SK-N-SH (cell line): ENCODE measurements around the gene PCOLCE2. TPM values are rescaled to one million over a fixed set of nuclear protein-coding genes. Genes with fewer than 3 reads are reported as not detected.

ENCODE experiments used
- CTCF ChIA-PET: fragments of 300-600, 350-600 bp; formaldehyde crosslinking; extraction: SDS; loops from one replicate; lab custom pipeline; 2021; lab: Yijun Ruan, JAX
- POLR2A ChIA-PET: fragments of 350-600 bp; sonication (Branson Sonifier 250); formaldehyde crosslinking; extraction: SDS; loops from one replicate; lab custom pipeline; 2020; ENCODE audit warnings: antibody characterized with exemption, inconsistent platforms; lab: Yijun Ruan, JAX
- DNase-seq: peaks from one replicate; pipeline ENCODE4 v3.0.0; 2012
- H2AFZ ChIP-seq: fragments of 200-600 bp; sonication (generic); 2 replicates; pipeline ENCODE4 v1.8.1; 2016; ENCODE audit warnings: antibody characterized with exemption, mild to moderate bottlenecking, low read depth
- H3F3A ChIP-seq: fragments of 200-600 bp; sonication (generic); replicated peaks from 2 replicates; pipeline ENCODE3; 2016; ENCODE audit warnings: antibody characterized with exemption, mild to moderate bottlenecking; ENCODE audit not compliant: insufficient read depth
- H3K27ac ChIP-seq, 2 experiments: fragments of 200-500 bp in 1 of 2; fragments of 200-600 bp in 1 of 2; sonication (Bioruptor generic) in 1 of 2; sonication (generic), shearing (Covaris generic) in 1 of 2; 2 replicates each; pipeline versions ENCODE4 v1.5.1 to v1.6.1; 2014 to 2016; ENCODE audit warnings: low read depth in 2 of 2, inconsistent platforms in 1 of 2, low read length in 1 of 2, mild to moderate bottlenecking in 1 of 2, mixed read lengths in 1 of 2
- H3K27me3 ChIP-seq: fragments of 200-600 bp; sonication (generic), shearing (Covaris generic); 2 replicates; pipeline ENCODE4 v1.6.1; 2016; ENCODE audit warnings: mixed run types; ENCODE audit not compliant: insufficient read depth
- H3K36me3 ChIP-seq, 2 experiments: fragments of 200-500 bp in 1 of 2; fragments of 200-600 bp in 1 of 2; sonication (Bioruptor generic) in 1 of 2; sonication (generic) in 1 of 2; replicated peaks in 1 of 2; 2 replicates each; pipeline versions ENCODE3 to v1.5.1; 2014 to 2016; ENCODE audit warnings: low read length in 1 of 2, mild to moderate bottlenecking in 1 of 2; ENCODE audit not compliant: insufficient read depth in 2 of 2, control insufficient read depth in 1 of 2
- H3K4me1 ChIP-seq, 2 experiments: fragments of 200-500 bp in 1 of 2; fragments of 200-600 bp in 1 of 2; sonication (Bioruptor generic) in 1 of 2; sonication (generic), shearing (Covaris generic) in 1 of 2; 2 replicates each; pipeline versions ENCODE4 v1.5.1 to v1.6.1; 2014 to 2016; ENCODE audit warnings: low read depth in 1 of 2, low read length in 1 of 2, mixed run types in 1 of 2; ENCODE audit not compliant: insufficient read depth in 2 of 2, control insufficient read depth in 1 of 2
- H3K4me2 ChIP-seq: fragments of 200-600 bp; sonication (generic), shearing (Covaris generic); 2 replicates; pipeline ENCODE4 v1.6.1; 2017; ENCODE audit warnings: mixed run types
- H3K4me3 ChIP-seq, 2 experiments: fragments of 200-500 bp in 1 of 2; fragments of 200-600 bp in 1 of 2; sonication (Bioruptor generic) in 1 of 2; sonication (generic), shearing (Covaris generic) in 1 of 2; 2 replicates each; pipeline versions ENCODE4 v1.5.1 to v1.8.1; 2014 to 2016; ENCODE audit warnings: low read depth in 2 of 2, inconsistent platforms in 1 of 2, low read length in 1 of 2, mild to moderate bottlenecking in 1 of 2, mixed read lengths in 1 of 2, moderate library complexity in 1 of 2
- H3K79me2 ChIP-seq: fragments of 200-600 bp; sonication (generic); 2 replicates; pipeline ENCODE4 v1.8.1; 2017; ENCODE audit warnings: mild to moderate bottlenecking; ENCODE audit not compliant: insufficient read depth
- H3K9ac ChIP-seq: fragments of 200-600 bp; sonication (generic); 2 replicates; pipeline ENCODE4 v1.6.1; 2017; ENCODE audit warnings: mixed run types
- H3K9me2 ChIP-seq: fragments of 200-600 bp; sonication (generic); 2 replicates; pipeline ENCODE4 v1.6.1; 2017; ENCODE audit warnings: mixed run types
- H3K9me3 ChIP-seq: fragments of 200-600 bp; sonication (generic); 2 replicates; pipeline ENCODE4 v1.6.1; 2017; ENCODE audit warnings: mixed run types, mild to moderate bottlenecking, moderate library complexity
- H4K20me1 ChIP-seq: fragments of 200-600 bp; sonication (generic); 2 replicates; pipeline ENCODE4 v1.6.1; 2017; ENCODE audit warnings: mild to moderate bottlenecking, mixed run types; ENCODE audit not compliant: insufficient read depth
- EP300 ChIP-seq, 2 experiments: IDR thresholded peaks; 2 replicates each; pipeline versions ENCODE4 v1.4.0 to v1.6.1; 2012; ENCODE audit warnings: borderline replicate concordance in 1 of 2, low read depth in 1 of 2, low read length in 1 of 2
- FOSL2 ChIP-seq: IDR thresholded peaks from 2 replicates; pipeline ENCODE4 v1.4.0; 2012; ENCODE audit warnings: low read depth, mild to moderate bottlenecking, moderate library complexity, borderline replicate concordance
- FOXM1 ChIP-seq: IDR thresholded peaks from 2 replicates; pipeline ENCODE4 v1.4.0; 2012; ENCODE audit warnings: low read depth, mild to moderate bottlenecking
- GABPA ChIP-seq: IDR thresholded peaks from 2 replicates; pipeline ENCODE4 v1.4.0; 2012; ENCODE audit warnings: low read depth, mild to moderate bottlenecking
- GATA2 ChIP-seq: sonication (generic); formaldehyde crosslinking; IDR thresholded peaks from 2 replicates; pipeline ENCODE4 v1.5.0; 2020; ENCODE audit warnings: mild to moderate bottlenecking, missing genetic modification reagents
- JUND ChIP-seq: IDR thresholded peaks from 2 replicates; pipeline ENCODE4 v1.4.0; 2012
- MEF2A ChIP-seq: IDR thresholded peaks from 2 replicates; pipeline ENCODE4 v1.4.0; 2012; ENCODE audit warnings: low read depth, borderline replicate concordance
- MXI1 ChIP-seq: IDR thresholded peaks from 2 replicates; pipeline ENCODE4 v1.6.1; 2012; ENCODE audit warnings: mild to moderate bottlenecking, low read depth, low read length, improper control_type of control experiment
- NFIC ChIP-seq: IDR thresholded peaks from 2 replicates; pipeline ENCODE4 v1.4.0; 2012; ENCODE audit warnings: borderline replicate concordance
- RAD21 ChIP-seq: IDR thresholded peaks from 2 replicates; pipeline ENCODE4 v1.6.1; 2012; ENCODE audit warnings: mild to moderate bottlenecking, low read length
- RCOR1 ChIP-seq: fragments of 150-350 bp; IDR thresholded peaks from 2 replicates; pipeline ENCODE4 v1.6.1; 2017; ENCODE audit warnings: antibody characterized with exemption, low read length
- TCF12 ChIP-seq: IDR thresholded peaks from 2 replicates; pipeline ENCODE4 v1.4.0; 2012
- TEAD4 ChIP-seq: IDR thresholded peaks from 2 replicates; pipeline ENCODE4 v1.4.0; 2012; ENCODE audit warnings: mild to moderate bottlenecking, borderline replicate concordance; ENCODE audit not compliant: insufficient read depth
- YY1 ChIP-seq: IDR thresholded peaks from 2 replicates; pipeline ENCODE4 v1.4.0; 2012; ENCODE audit warnings: low read depth, mild to moderate bottlenecking
- WGBS: methylation state at CpG from one replicate; pipeline ENCODE4 v1.1.6; 2017; ENCODE audit warnings: low lambda C conversion rate; 5-methylcytosine and 5-hydroxymethylcytosine counted together
- polyA plus RNA-seq, 3 experiments: library from polyadenylated mRNA; depleted of rRNA; stranded (reverse); fragments of >200 nt; gene quantifications; 2 replicates each; pipeline ENCODE4 v1.2.3, GENCODE V29; 2012
- TF ChIP-seq, protein P1 (sequence below): fragments of 200-600 bp; sonication (generic); IDR thresholded peaks from 2 replicates; pipeline ENCODE4 v1.6.1; 2017; ENCODE audit warnings: antibody characterized with exemption, mild to moderate bottlenecking, moderate library complexity
- TF ChIP-seq, protein P2 (sequence below): IDR thresholded peaks from 2 replicates; pipeline ENCODE4; 2012

Gene PCOLCE2
- polyA plus RNA-seq, 1 of the 3 experiments (the other 2 are of a cell fraction) = 22.2 TPM

DNA sequence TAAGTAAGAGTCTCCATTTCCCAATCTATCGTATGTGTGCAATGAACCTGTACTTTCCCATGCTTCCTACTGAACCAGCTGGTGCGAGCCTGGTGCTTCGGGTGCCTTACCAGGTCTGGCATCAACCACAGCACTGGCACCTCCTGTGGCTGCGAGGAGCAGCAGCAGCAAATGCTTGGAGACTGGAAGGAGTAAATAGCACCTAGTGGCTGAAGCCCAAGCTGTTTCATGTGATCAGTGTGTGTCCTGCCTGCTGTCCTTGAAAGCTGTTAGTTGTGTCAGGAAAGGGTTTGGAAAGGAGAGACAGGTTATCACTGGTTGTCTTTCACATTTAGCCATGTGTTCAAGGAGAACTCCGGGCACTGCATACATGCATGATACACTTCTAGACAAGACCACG is 31.8 kb downstream of the PCOLCE2 start:
- Histone ChIP-seq H3K9me3 (no peaks in the 10 kb centered on the region), H2AFZ (no peak overlapping the region), H3K27ac (no peak overlapping the region), H3K9ac (no peak overlapping the region), H3K36me3 (no peaks in the 10 kb centered on the region), H3K4me2 (no peak overlapping the region), H3K27me3 (no peaks in the 10 kb centered on the region), H4K20me1 (no peaks in the 10 kb centered on the region), H3F3A (peaks cover 1% of the 10 kb centered on the region), H3K4me1 (peaks cover 2 to 15% of the 10 kb centered on the region in 2 experiments; a peak in 3 of 4 replicates), H3K79me2 (no peaks in the 10 kb centered on the region), H3K4me3 (no peak overlapping the region), H3K9me2 (no peaks in the 10 kb centered on the region)
- TF ChIP-seq, protein P1, sequence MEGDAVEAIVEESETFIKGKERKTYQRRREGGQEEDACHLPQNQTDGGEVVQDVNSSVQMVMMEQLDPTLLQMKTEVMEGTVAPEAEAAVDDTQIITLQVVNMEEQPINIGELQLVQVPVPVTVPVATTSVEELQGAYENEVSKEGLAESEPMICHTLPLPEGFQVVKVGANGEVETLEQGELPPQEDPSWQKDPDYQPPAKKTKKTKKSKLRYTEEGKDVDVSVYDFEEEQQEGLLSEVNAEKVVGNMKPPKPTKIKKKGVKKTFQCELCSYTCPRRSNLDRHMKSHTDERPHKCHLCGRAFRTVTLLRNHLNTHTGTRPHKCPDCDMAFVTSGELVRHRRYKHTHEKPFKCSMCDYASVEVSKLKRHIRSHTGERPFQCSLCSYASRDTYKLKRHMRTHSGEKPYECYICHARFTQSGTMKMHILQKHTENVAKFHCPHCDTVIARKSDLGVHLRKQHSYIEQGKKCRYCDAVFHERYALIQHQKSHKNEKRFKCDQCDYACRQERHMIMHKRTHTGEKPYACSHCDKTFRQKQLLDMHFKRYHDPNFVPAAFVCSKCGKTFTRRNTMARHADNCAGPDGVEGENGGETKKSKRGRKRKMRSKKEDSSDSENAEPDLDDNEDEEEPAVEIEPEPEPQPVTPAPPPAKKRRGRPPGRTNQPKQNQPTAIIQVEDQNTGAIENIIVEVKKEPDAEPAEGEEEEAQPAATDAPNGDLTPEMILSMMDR = peak; percentile 59
- TF ChIP-seq GABPA (no peak), MXI1 (no peak), RAD21 (peak; percentile 53), NFIC (no peak), RCOR1 (no peak)
- TF ChIP-seq, protein P2, sequence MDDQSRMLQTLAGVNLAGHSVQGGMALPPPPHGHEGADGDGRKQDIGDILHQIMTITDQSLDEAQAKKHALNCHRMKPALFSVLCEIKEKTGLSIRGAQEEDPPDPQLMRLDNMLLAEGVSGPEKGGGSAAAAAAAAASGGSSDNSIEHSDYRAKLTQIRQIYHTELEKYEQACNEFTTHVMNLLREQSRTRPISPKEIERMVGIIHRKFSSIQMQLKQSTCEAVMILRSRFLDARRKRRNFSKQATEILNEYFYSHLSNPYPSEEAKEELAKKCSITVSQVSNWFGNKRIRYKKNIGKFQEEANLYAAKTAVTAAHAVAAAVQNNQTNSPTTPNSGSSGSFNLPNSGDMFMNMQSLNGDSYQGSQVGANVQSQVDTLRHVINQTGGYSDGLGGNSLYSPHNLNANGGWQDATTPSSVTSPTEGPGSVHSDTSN = no peak
- DNase-seq = peak; percentile 65
- POLR2A ChIA-PET = no interaction called here
- CTCF ChIA-PET = interaction anchor here (0.6 to 2.6 kb wide), 16 partner anchors 10 to 260 kb away, joined by 3 to 16 read pairs (median 4); partner anchors contain the start of gene PLS1
- 33% methylated on average over 6 of the region's 6 CpGs for WGBS

DNA sequence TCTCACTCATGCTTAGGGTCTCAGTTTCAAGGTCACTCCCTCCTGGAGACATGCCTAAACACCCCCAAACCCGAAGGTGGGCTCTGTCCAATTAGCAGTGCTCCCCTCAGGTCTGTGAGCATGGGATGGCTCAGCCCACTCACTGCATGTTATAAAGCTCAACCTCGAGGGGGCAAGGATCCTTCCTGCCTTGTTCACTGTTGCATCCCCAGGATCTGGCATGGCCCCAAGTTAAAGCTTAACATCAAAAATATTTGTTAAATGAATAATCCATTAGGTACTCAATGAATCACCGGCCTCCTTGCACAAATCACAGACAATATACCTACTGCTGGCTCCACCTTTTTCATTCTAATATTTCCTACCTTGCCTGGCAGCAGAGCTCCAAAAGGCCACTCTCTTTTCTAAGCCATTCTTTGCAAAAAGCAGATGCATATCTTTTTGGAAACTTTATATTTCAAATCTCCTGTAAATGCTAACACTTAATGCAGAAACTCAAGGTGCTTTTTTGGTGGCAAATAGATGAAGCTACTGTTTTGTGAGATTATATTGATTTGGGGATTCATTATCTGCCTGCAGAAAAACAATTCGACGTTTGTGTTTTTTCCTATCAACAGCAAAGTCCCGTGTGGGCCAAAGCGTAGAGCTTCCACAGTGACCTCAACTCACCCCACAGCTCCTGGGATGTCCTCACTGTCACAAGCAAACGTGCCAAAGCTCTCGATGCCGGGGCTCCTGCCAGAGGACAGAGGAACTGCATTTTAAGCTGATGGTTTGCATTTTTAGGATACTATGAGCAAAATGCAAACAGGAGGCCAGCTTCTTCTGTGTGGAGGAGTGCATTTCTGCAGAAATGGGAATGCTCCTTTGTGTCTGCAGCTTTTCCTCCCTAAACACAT is 35.4 kb downstream of the PCOLCE2 start:
- Histone ChIP-seq H3K9me2 (no peaks in the 10 kb centered on the region), H3K4me2 (peak overlapping the region; percentile 34), H3K27ac (peak overlapping the region in 1 of 2 experiments; percentile 23; a peak in 1 of 4 replicates), H3K79me2 (no peaks in the 10 kb centered on the region), H3K4me3 (0 out of 4 replicates have a peak overlapping the region, but pooled peaks of 1 of the 2 experiments have one; percentile 9), H3K9me3 (no peaks in the 10 kb centered on the region), H2AFZ (no peak overlapping the region), H3K27me3 (no peaks in the 10 kb centered on the region), H3F3A (peaks cover 20% of the 10 kb centered on the region), H3K9ac (no peak overlapping the region; the same call in 1 of the 2 replicates), H4K20me1 (no peaks in the 10 kb centered on the region), H3K4me1 (peaks cover 0 to 29% of the 10 kb centered on the region in 2 experiments; a peak in 3 of 4 replicates), H3K36me3 (no peaks in the 10 kb centered on the region)
- CTCF ChIA-PET = interaction anchor here (0.9 to 2.2 kb wide), 5 partner anchors 10 to 141 kb away, joined by 3 to 15 read pairs (median 4); no protein-coding TSS in a partner anchor
- POLR2A ChIA-PET = no interaction called here
- TF ChIP-seq FOXM1 = no peak
- 0 out of 2 replicates have a peak, but pooled peaks have one; percentile 28 for TF ChIP-seq TEAD4
- no peak for TF ChIP-seq MEF2A
- TF ChIP-seq NFIC = peak; percentile 72
- peak in 1 of 2 experiments; percentile 40; a peak in 1 of 4 replicates for TF ChIP-seq EP300 (IDR thresholded peaks at IDR 0.05; ENCODE audit: borderline replicate concordance in 1 of 2, low read depth in 1 of 2, low read length in 1 of 2)
- TF ChIP-seq TCF12 = peak; percentile 38; the same call in 1 of the 2 replicates
- no peak for TF ChIP-seq GATA2 (CRISPR knock-in tag)
- TF ChIP-seq JUND = peak; percentile 69
- TF ChIP-seq, protein P2 = 0 out of 2 replicates have a peak, but pooled peaks have one; percentile 40
- no peak for TF ChIP-seq YY1
- no peak for TF ChIP-seq RAD21
- peak; percentile 82 for TF ChIP-seq FOSL2
- no peak for DNase-seq
- 30% methylated on average over 10 of the region's 10 CpGs for WGBS
